B cell (primary cell): ENCODE measurements around the gene RASL10B. TPM values are rescaled to one million over a fixed set of nuclear protein-coding genes. Genes with fewer than 3 reads are reported as not detected.

Source experiments
- ATAC-seq: fragments of 200-7000 bp; cut with Tn5 transposase; one replicate; pipeline ENCODE4 v1.10.0; 2021; ENCODE audit warnings: low read depth, mild to moderate bottlenecking, moderate number of reproducible peaks, moderate library complexity
- CTCF ChIA-PET: fragments of 350-600 bp; sonication (Branson Sonifier 250); formaldehyde crosslinking; loops from one replicate; lab custom pipeline; 2021; ENCODE audit warnings: antibody characterized with exemption, inconsistent platforms; lab: Charles Lee
- POLR2A ChIA-PET: fragments of 350-600 bp; sonication (Branson Sonifier 250); formaldehyde crosslinking; loops from one replicate; lab custom pipeline; 2021; ENCODE audit warnings: antibody characterized with exemption; lab: Charles Lee
- DNase-seq: peaks from one replicate; pipeline ENCODE4 v3.0.0; 2013
- H2AFZ ChIP-seq: 2 replicates; pipeline ENCODE4 v1.6.1; 2012; ENCODE audit warnings: mild to moderate bottlenecking, low read depth, low read length; ENCODE audit not compliant: insufficient read depth, poor library complexity, severe bottlenecking
- H3K27ac ChIP-seq, 2 donors: 1 replicate in 1 of 2; 2 replicates in 1 of 2; pipeline ENCODE4 v1.5.1; 2012 to 2013; ENCODE audit warnings: low read length in 2 of 2, mild to moderate bottlenecking in 2 of 2, moderate library complexity in 1 of 2
- H3K27me3 ChIP-seq, 4 experiments: fragments of 200-600 bp in 1 of 4; sonication (generic) in 1 of 4; replicated peaks in 1 of 4; 1 replicate in 2 of 4; 2 replicates in 2 of 4; pipeline versions ENCODE4 v1.6.1 to v1.7.0; 2013 to 2016; ENCODE audit warnings: low read length in 3 of 4, mild to moderate bottlenecking in 2 of 4, mixed read lengths in 1 of 4, moderate library complexity in 1 of 4; ENCODE audit not compliant: insufficient read depth in 4 of 4, control insufficient read depth in 3 of 4; ENCODE audit errors: control extremely low read depth in 1 of 4
- H3K36me3 ChIP-seq, 2 experiments: replicated peaks in 1 of 2; 1 replicate in 1 of 2; 2 replicates in 1 of 2; pipeline versions ENCODE4 v1.6.1 to v1.7.1; 2013; ENCODE audit warnings: low read length in 1 of 2; ENCODE audit not compliant: insufficient read depth in 2 of 2, control insufficient read depth in 1 of 2; ENCODE audit errors: control extremely low read depth in 1 of 2, extremely low read depth in 1 of 2
- H3K4me1 ChIP-seq, 2 donors: fragments of 200-600 bp in 1 of 2; sonication (generic) in 1 of 2; 1 replicate in 1 of 2; 2 replicates in 1 of 2; pipeline versions ENCODE4 v1.5.1 to v1.6.1; 2013 to 2017; ENCODE audit warnings: low read length in 2 of 2; ENCODE audit not compliant: control insufficient read depth in 2 of 2, insufficient read depth in 2 of 2
- H3K4me2 ChIP-seq: replicated peaks from 2 replicates; pipeline ENCODE3; 2012; ENCODE audit warnings: mild to moderate bottlenecking, low read depth, low read length; ENCODE audit not compliant: poor library complexity, severe bottlenecking
- H3K4me3 ChIP-seq, 5 experiments: fragments of 200-600 bp in 1 of 5; sonication (generic) in 1 of 5; 1 replicate in 3 of 5; 2 replicates in 2 of 5; pipeline versions ENCODE4 v1.5.1 to v1.7.0; 2011 to 2016; ENCODE audit warnings: low read length in 4 of 5, mild to moderate bottlenecking in 4 of 5, low read depth in 2 of 5, control low read depth in 1 of 5, moderate library complexity in 1 of 5; ENCODE audit not compliant: insufficient read depth in 1 of 5; ENCODE audit errors: control extremely low read depth in 1 of 5, extremely low read depth in 1 of 5
- H3K79me2 ChIP-seq: fragments of 200-600 bp; sonication (generic); one replicate; pipeline ENCODE4 v1.6.0; 2016; ENCODE audit warnings: low read length; ENCODE audit not compliant: control insufficient read depth, insufficient read depth
- H3K9ac ChIP-seq: fragments of 200-600 bp; sonication (generic); 2 replicates; pipeline ENCODE4 v1.6.1; 2017; ENCODE audit warnings: mild to moderate bottlenecking, low read length, moderate library complexity
- H3K9me3 ChIP-seq, 3 donors: one replicate each; pipeline versions ENCODE4 v1.6.1 to v1.7.1; 2013; ENCODE audit warnings: low read length in 2 of 3; ENCODE audit not compliant: control insufficient read depth in 2 of 3, insufficient read depth in 1 of 3; ENCODE audit errors: control extremely low read depth in 1 of 3
- H4K20me1 ChIP-seq: 2 replicates; pipeline ENCODE4 v1.6.0; 2012; ENCODE audit warnings: mild to moderate bottlenecking, low read length; ENCODE audit not compliant: insufficient read depth, control insufficient read depth, poor library complexity, severe bottlenecking
- H3K27ac Mint-ChIP-seq: one replicate; pipeline ENCODE4 v1.8.0; 2021; ENCODE audit warnings: mixed read lengths
- H3K27me3 Mint-ChIP-seq: one replicate; pipeline ENCODE4 v1.8.0; 2021; ENCODE audit warnings: mixed read lengths
- H3K4me1 Mint-ChIP-seq: one replicate; pipeline ENCODE4 v1.8.0; 2021; ENCODE audit warnings: mixed read lengths
- H3K4me3 Mint-ChIP-seq: one replicate; pipeline ENCODE4 v1.8.0; 2021; ENCODE audit warnings: mixed read lengths
- H3K9me3 Mint-ChIP-seq: one replicate; pipeline ENCODE4 v1.8.0; 2022; ENCODE audit warnings: mixed read lengths; ENCODE audit not compliant: insufficient read depth
- EZH2 ChIP-seq: IDR thresholded peaks from 2 replicates; pipeline ENCODE4 v1.6.1; 2012; ENCODE audit warnings: borderline replicate concordance, low read depth, mild to moderate bottlenecking, moderate library complexity, low read length; ENCODE audit not compliant: insufficient read depth, poor library complexity, severe bottlenecking
- WGBS: methylation state at CpG from one replicate; pipeline ENCODE4 v1.1.5; 2013; ENCODE audit warnings: missing lambda C conversion rate; ENCODE audit not compliant: insufficient coverage; 5-methylcytosine and 5-hydroxymethylcytosine counted together
- intact Hi-C: fragments of 100-400 bp; cut with micrococcal nuclease; formaldehyde crosslinking; loops from one replicate; pipeline ENCODE4 v1.10.0; 2022
- polyA plus RNA-seq: library from polyadenylated mRNA; depleted of rRNA; stranded (reverse); fragments of >200 nt; gene quantifications from 2 replicates; pipeline ENCODE4 v1.2.3, GENCODE V29; 2012
- total RNA-seq, 2 donors: library from RNA; stranded (reverse); fragments of 120-200 nt in 1 of 2; gene quantifications; 1 replicate in 1 of 2; 2 replicates in 1 of 2; pipeline versions ENCODE4 v1.2.3 to v1.2.4, GENCODE V29; 2013 to 2022
- TF ChIP-seq, protein P1 (sequence below): fragments of 200-600 bp; IDR thresholded peaks from one replicate; pipeline ENCODE4 v1.8.0; 2022; ENCODE audit warnings: antibody characterized with exemption, mild to moderate bottlenecking

Gene RASL10B
- total and polyA plus RNA-seq, 2 donors (not counting 1 experiment from before 2014, with no cell fraction given), result 0.06 TPM; not detected in 1

DNA sequence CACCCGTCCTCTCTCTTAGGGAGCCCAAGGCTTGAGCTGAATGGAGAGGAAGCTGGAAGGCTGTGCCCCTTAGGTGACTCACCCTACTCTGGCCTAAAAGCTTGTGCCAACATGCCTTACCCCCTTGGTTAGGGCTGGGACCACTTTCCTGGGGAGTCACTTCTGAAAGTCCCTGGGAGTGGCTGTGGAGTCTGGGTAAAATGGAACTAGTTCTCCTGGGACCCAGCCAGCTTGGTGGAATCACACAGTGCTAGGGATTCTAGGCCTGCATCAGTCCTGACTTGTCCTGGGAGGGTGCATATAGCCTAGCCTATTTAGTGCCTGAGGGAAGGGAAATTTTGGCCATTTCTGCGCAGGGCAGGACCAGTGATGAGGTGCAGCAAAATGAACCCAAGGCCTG is 53.5 kb downstream of the RASL10B start:
- Histone ChIP-seq H3K4me3 (no peak overlapping the region), H4K20me1 (no peaks in the 10 kb centered on the region), H3K79me2 (no peaks in the 10 kb centered on the region), H2AFZ (no peak overlapping the region), H3K27ac (no peak overlapping the region), H3K9ac (no peak overlapping the region), H3K36me3 (no peaks in the 10 kb centered on the region), H3K4me1 (no peaks in the 10 kb centered on the region), H3K27me3 (peaks cover 0 to 3% (median 1%) of the 10 kb centered on the region in 4 experiments), H3K9me3 (no peaks in the 10 kb centered on the region), H3K4me2 (no peak overlapping the region)
- Mint-ChIP-seq H3K9me3 (no peaks in the 10 kb centered on the region), H3K27me3 (peaks cover 23% of the 10 kb centered on the region), H3K4me3 (no peak overlapping the region), H3K4me1 (no peaks in the 10 kb centered on the region), H3K27ac (no peak overlapping the region)
- CTCF ChIA-PET, result interaction anchor here (1.4 kb wide), 1 partner anchor 21 kb away, joined by 3 read pairs; no protein-coding TSS in a partner anchor
- 100% methylated on average over 1 of the region's 2 CpGs for WGBS
- POLR2A ChIA-PET, result interaction anchor here (0.6 kb wide), 1 partner anchor 19 kb away, joined by 8 read pairs; no protein-coding TSS in a partner anchor
- no peak for TF ChIP-seq EZH2
- TF ChIP-seq, protein P1, sequence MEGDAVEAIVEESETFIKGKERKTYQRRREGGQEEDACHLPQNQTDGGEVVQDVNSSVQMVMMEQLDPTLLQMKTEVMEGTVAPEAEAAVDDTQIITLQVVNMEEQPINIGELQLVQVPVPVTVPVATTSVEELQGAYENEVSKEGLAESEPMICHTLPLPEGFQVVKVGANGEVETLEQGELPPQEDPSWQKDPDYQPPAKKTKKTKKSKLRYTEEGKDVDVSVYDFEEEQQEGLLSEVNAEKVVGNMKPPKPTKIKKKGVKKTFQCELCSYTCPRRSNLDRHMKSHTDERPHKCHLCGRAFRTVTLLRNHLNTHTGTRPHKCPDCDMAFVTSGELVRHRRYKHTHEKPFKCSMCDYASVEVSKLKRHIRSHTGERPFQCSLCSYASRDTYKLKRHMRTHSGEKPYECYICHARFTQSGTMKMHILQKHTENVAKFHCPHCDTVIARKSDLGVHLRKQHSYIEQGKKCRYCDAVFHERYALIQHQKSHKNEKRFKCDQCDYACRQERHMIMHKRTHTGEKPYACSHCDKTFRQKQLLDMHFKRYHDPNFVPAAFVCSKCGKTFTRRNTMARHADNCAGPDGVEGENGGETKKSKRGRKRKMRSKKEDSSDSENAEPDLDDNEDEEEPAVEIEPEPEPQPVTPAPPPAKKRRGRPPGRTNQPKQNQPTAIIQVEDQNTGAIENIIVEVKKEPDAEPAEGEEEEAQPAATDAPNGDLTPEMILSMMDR, result no peak
- intact Hi-C loops, result no loop called here
- no peak for DNase-seq
- no peak for ATAC-seq

DNA sequence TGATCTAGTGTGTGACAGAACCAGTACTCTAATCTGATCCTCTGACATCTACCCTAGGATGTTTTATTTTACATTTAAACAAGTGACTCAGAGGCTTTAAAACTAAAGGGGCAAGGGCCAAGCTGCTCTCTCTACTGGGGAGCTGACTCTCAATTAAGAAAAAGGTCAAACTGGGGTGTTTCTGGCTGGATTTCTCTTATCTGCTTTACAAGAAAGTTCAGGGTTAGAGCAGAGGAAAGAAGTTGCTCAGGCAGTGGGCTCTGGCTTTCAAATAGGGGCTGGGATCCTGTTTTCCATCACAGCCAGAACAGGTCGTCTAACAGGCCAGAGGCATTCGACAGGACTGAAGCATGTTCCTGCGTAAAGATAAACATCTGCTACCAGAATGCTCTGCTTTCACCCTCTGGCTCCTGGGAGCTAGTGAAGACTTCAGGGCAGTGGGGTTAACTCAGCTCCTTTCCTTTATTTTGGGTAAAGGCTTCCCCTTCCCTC is 55.5 kb downstream of the RASL10B start:
- Mint-ChIP-seq H3K9me3 (no peaks in the 10 kb centered on the region), H3K4me3 (no peak overlapping the region), H3K27me3 (peaks cover 24% of the 10 kb centered on the region), H3K4me1 (no peaks in the 10 kb centered on the region), H3K27ac (no peak overlapping the region)
- POLR2A ChIA-PET, result no interaction called here
- ATAC-seq (no peak), DNase-seq (no peak)
- H3K4me3 ChIP-seq, result no peak overlapping the region
- H3K27ac ChIP-seq, result no peak overlapping the region
- H3K9ac ChIP-seq, result no peak overlapping the region
- CTCF ChIA-PET, result interaction anchor here (0.5 to 1.9 kb wide), 2 partner anchors 23 to 64 kb away, joined by 4 to 7 read pairs; no protein-coding TSS in a partner anchor
- H3K27me3 ChIP-seq, result peaks cover 0 to 11% (median 2%) of the 10 kb centered on the region in 4 experiments
- no peak overlapping the region for H2AFZ ChIP-seq
- H3K4me1 ChIP-seq, result no peaks in the 10 kb centered on the region
- TF ChIP-seq, protein P1, result no peak
- TF ChIP-seq EZH2, result no peak
- 59% methylated on average over 3 of the region's 3 CpGs for WGBS
- no peaks in the 10 kb centered on the region for H3K36me3 ChIP-seq
- no peaks in the 10 kb centered on the region for H3K9me3 ChIP-seq
- H3K79me2 ChIP-seq, result no peaks in the 10 kb centered on the region
- no peaks in the 10 kb centered on the region for H4K20me1 ChIP-seq
- intact Hi-C loops, result no loop called here
- no peak overlapping the region for H3K4me2 ChIP-seq
